ENCODE results near the gene BTBD8.

DNA sequence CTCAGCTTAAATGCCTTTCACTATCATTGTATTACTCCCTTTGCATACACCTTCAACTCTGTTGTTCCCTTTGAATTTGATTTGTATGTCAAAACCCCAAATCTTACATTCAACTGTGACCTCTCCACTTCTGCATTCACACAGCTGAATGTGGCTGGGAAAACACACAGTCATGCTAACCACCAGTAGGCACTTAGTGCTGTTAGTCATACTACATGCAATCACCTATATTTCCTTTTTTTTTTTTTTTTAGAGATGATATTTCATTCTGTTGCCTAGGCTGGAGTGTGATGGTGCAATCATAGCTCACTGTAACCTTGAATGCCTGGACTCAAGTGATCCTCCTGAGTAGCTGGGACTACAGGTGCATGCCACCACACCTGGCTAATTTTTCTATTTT, 16.2 kb downstream of the BTBD8 start:
- TF ChIP-seq, protein P1, sequence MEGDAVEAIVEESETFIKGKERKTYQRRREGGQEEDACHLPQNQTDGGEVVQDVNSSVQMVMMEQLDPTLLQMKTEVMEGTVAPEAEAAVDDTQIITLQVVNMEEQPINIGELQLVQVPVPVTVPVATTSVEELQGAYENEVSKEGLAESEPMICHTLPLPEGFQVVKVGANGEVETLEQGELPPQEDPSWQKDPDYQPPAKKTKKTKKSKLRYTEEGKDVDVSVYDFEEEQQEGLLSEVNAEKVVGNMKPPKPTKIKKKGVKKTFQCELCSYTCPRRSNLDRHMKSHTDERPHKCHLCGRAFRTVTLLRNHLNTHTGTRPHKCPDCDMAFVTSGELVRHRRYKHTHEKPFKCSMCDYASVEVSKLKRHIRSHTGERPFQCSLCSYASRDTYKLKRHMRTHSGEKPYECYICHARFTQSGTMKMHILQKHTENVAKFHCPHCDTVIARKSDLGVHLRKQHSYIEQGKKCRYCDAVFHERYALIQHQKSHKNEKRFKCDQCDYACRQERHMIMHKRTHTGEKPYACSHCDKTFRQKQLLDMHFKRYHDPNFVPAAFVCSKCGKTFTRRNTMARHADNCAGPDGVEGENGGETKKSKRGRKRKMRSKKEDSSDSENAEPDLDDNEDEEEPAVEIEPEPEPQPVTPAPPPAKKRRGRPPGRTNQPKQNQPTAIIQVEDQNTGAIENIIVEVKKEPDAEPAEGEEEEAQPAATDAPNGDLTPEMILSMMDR (IDR thresholded peaks at IDR 0.05) = no peak
- TF ChIP-seq EZH2 (IDR thresholded peaks at IDR 0.05) (no peak), EZH2phosphoT487 (IDR thresholded peaks at IDR 0.05) (no peak)

Data from neural progenitor cell (in vitro differentiated cells).